ENCODE data around the gene ENPP3. TPM values are rescaled to one million over a fixed set of nuclear protein-coding genes. Genes with fewer than 3 reads are reported as not detected.

ENPP3 gene
- total and polyA plus RNA-seq, 2 experiments from 2014 or later, result not detected

- Histone ChIP-seq H3K4me2 (no peak overlapping the region), H3F3A (replicated peaks; ENCODE audit: low read depth) (no peaks in the 10 kb centered on the region), H2AFZ (no peak overlapping the region), H3K36me3 (ENCODE audit: insufficient read depth) (no peaks in the 10 kb centered on the region), H3K4me3 (no peak overlapping the region), H3K4me1 (ENCODE audit: insufficient read depth) (peaks cover 8% of the 10 kb centered on the region; the same call in 1 of the 2 replicates), H3K9me2 (ENCODE audit: insufficient read depth) (0 out of 2 replicates have a peak, but pooled peaks cover 3% of the 10 kb centered on the region), H4K20me1 (replicated peaks; ENCODE audit: insufficient read depth) (no peaks in the 10 kb centered on the region), H3K27me3 (ENCODE audit: insufficient read depth) (no peaks in the 10 kb centered on the region), H3K79me2 (replicated peaks; ENCODE audit: insufficient read depth) (no peaks in the 10 kb centered on the region), H3K27ac (ENCODE audit: low read depth) (no peak overlapping the region)
- no peak for DNase-seq (ENCODE audit: low spot score)
- H3K4me3 Mint-ChIP-seq, result no peak overlapping the region
- peaks cover 2% of the 10 kb centered on the region for H3K4me1 Mint-ChIP-seq
- no peaks in the 10 kb centered on the region for H3K27me3 Mint-ChIP-seq (ENCODE audit: insufficient read depth, low read depth, poor library complexity)
- no peak for ATAC-seq
- TF ChIP-seq ZNF331 (CRISPR knock-in tag; IDR thresholded peaks at IDR 0.05; ENCODE audit: low read depth) (no peak), JUNB (IDR thresholded peaks at IDR 0.05; ENCODE audit: unreplicated experiment) (no peak), CREB1 (CRISPR knock-in tag; IDR thresholded peaks at IDR 0.05; ENCODE audit: low read depth) (no peak)
- H3K36me3 Mint-ChIP-seq (ENCODE audit: low read depth), result no peaks in the 10 kb centered on the region
- H3K9me3 Mint-ChIP-seq, result no peaks in the 10 kb centered on the region
- no peak overlapping the region for H3K27ac Mint-ChIP-seq
These were observed 102.0 kb downstream of the ENPP3 start for GRCh38 chr6:131739136-131739535.

DNA sequence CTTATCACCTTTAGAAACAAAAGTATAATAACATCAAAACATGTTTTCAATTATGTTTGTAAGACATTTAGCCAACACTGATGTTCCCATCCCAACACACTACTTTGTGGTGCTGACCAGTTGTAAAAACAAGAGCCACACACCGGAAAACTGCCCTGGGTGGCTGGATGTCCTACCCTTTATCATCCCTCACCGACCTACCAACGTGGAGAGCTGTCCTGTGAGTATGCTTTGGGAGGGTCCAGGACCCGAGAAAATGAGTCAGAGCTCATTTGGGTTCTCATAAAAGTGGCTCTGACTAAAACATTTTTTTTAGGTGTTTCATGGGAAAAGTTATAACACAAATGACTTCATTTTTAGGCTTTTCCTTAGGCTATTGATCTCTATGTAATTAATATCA, 103.1 kb downstream of the ENPP3 start:
- Mint-ChIP-seq H3K4me1 (peaks cover 11% of the 10 kb centered on the region), H3K36me3 (ENCODE audit: low read depth) (no peaks in the 10 kb centered on the region), H3K27me3 (ENCODE audit: insufficient read depth, low read depth, poor library complexity) (no peaks in the 10 kb centered on the region), H3K4me3 (no peak overlapping the region), H3K9me3 (no peaks in the 10 kb centered on the region), H3K27ac (no peak overlapping the region)
- no peak overlapping the region for H3K4me3 ChIP-seq
- 0 out of 2 replicates have a peak, but pooled peaks cover 3% of the 10 kb centered on the region for H3K9me2 ChIP-seq (ENCODE audit: insufficient read depth)
- ATAC-seq, result no peak
- peaks cover 10% of the 10 kb centered on the region; the same call in 1 of the 2 replicates for H3K4me1 ChIP-seq (ENCODE audit: insufficient read depth)
- DNase-seq (ENCODE audit: low spot score), result no peak
- H3K36me3 ChIP-seq (ENCODE audit: insufficient read depth), result no peaks in the 10 kb centered on the region
- TF ChIP-seq ZNF331 (CRISPR knock-in tag; IDR thresholded peaks at IDR 0.05; ENCODE audit: low read depth), result no peak
- no peak overlapping the region for H3K4me2 ChIP-seq
- no peaks in the 10 kb centered on the region for H3F3A ChIP-seq (replicated peaks; ENCODE audit: low read depth)
- no peaks in the 10 kb centered on the region for H3K79me2 ChIP-seq (replicated peaks; ENCODE audit: insufficient read depth)
- no peaks in the 10 kb centered on the region for H3K27me3 ChIP-seq (ENCODE audit: insufficient read depth)
- no peaks in the 10 kb centered on the region for H4K20me1 ChIP-seq (replicated peaks; ENCODE audit: insufficient read depth)
- H2AFZ ChIP-seq, result no peak overlapping the region
- H3K27ac ChIP-seq (ENCODE audit: low read depth), result no peak overlapping the region

DNA sequence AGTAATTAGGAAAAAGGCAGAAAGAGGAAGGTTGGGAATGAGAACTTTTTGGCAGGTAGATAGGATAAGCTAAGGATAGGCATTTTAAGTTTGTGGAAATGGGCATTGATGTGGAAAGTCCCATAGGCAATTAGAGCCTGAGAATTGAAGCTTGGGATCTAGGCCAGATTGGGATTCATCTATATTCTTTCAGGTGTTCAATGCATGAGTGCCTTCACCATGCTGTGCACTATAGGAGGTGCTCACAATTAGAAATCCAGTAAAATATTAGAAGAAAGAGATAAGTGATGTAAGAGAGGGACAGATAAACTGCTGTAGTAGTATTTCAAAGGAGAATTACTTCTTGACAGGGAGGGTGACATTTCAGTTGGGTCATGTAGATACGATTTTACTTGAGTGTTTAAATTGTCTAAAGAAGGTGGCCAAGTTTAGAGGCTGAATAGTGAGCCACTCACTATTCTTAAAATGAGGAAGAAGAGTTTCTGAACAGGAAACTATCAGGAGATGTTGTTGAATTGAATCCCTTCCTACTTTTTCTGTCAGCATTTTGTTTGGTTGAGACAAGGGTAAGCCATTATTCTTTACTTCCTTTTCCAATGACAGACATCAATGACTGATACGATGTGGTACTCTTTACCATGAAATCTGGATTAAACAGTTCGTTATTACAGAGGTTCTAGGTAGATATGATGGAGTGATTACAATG, 104.7 kb downstream of the ENPP3 start:
- H4K20me1 ChIP-seq (replicated peaks; ENCODE audit: insufficient read depth), result no peaks in the 10 kb centered on the region
- H3K4me2 ChIP-seq, result no peak overlapping the region
- no peaks in the 10 kb centered on the region for H3K79me2 ChIP-seq (replicated peaks; ENCODE audit: insufficient read depth)
- no peaks in the 10 kb centered on the region for H3K9me2 ChIP-seq (ENCODE audit: insufficient read depth)
- H3K27ac ChIP-seq (ENCODE audit: low read depth), result no peak overlapping the region
- Mint-ChIP-seq H3K27me3 (ENCODE audit: insufficient read depth, low read depth, poor library complexity) (no peaks in the 10 kb centered on the region), H3K4me1 (peaks cover 13% of the 10 kb centered on the region), H3K9me3 (no peaks in the 10 kb centered on the region), H3K36me3 (ENCODE audit: low read depth) (no peaks in the 10 kb centered on the region), H3K4me3 (no peak overlapping the region), H3K27ac (no peak overlapping the region)
- no peak overlapping the region for H2AFZ ChIP-seq
- ATAC-seq, result no peak
- H3K36me3 ChIP-seq (ENCODE audit: insufficient read depth), result no peaks in the 10 kb centered on the region
- no peaks in the 10 kb centered on the region for H3K27me3 ChIP-seq (ENCODE audit: insufficient read depth)
- peaks cover 10% of the 10 kb centered on the region; the same call in 1 of the 2 replicates for H3K4me1 ChIP-seq (ENCODE audit: insufficient read depth)
- no peak for DNase-seq (ENCODE audit: low spot score)
- H3F3A ChIP-seq (replicated peaks; ENCODE audit: low read depth), result no peaks in the 10 kb centered on the region
- H3K4me3 ChIP-seq, result no peak overlapping the region
- TF ChIP-seq NANOG (IDR thresholded peaks at IDR 0.05; ENCODE audit: borderline replicate concordance) (no peak), ZNF331 (CRISPR knock-in tag; IDR thresholded peaks at IDR 0.05; ENCODE audit: low read depth) (no peak), ETS1 (IDR thresholded peaks at IDR 0.05) (no peak), EZH2 (IDR thresholded peaks at IDR 0.05; ENCODE audit: low read depth, unreplicated experiment) (no peak), STAT1 (IDR thresholded peaks at IDR 0.05; ENCODE audit: unreplicated experiment) (no peak), CREB1 (CRISPR knock-in tag; IDR thresholded peaks at IDR 0.05; ENCODE audit: low read depth) (no peak), ZNF114 (CRISPR knock-in tag; IDR thresholded peaks at IDR 0.05) (no peak), EZH2phosphoT487 (IDR thresholded peaks at IDR 0.05; ENCODE audit: unreplicated experiment) (no peak)
- TF ChIP-seq, protein P1, sequence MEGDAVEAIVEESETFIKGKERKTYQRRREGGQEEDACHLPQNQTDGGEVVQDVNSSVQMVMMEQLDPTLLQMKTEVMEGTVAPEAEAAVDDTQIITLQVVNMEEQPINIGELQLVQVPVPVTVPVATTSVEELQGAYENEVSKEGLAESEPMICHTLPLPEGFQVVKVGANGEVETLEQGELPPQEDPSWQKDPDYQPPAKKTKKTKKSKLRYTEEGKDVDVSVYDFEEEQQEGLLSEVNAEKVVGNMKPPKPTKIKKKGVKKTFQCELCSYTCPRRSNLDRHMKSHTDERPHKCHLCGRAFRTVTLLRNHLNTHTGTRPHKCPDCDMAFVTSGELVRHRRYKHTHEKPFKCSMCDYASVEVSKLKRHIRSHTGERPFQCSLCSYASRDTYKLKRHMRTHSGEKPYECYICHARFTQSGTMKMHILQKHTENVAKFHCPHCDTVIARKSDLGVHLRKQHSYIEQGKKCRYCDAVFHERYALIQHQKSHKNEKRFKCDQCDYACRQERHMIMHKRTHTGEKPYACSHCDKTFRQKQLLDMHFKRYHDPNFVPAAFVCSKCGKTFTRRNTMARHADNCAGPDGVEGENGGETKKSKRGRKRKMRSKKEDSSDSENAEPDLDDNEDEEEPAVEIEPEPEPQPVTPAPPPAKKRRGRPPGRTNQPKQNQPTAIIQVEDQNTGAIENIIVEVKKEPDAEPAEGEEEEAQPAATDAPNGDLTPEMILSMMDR (conservative IDR thresholded peaks at IDR 0.05; ENCODE audit: low read depth in 2 of 2), result no peak
- TF ChIP-seq, protein P2, sequence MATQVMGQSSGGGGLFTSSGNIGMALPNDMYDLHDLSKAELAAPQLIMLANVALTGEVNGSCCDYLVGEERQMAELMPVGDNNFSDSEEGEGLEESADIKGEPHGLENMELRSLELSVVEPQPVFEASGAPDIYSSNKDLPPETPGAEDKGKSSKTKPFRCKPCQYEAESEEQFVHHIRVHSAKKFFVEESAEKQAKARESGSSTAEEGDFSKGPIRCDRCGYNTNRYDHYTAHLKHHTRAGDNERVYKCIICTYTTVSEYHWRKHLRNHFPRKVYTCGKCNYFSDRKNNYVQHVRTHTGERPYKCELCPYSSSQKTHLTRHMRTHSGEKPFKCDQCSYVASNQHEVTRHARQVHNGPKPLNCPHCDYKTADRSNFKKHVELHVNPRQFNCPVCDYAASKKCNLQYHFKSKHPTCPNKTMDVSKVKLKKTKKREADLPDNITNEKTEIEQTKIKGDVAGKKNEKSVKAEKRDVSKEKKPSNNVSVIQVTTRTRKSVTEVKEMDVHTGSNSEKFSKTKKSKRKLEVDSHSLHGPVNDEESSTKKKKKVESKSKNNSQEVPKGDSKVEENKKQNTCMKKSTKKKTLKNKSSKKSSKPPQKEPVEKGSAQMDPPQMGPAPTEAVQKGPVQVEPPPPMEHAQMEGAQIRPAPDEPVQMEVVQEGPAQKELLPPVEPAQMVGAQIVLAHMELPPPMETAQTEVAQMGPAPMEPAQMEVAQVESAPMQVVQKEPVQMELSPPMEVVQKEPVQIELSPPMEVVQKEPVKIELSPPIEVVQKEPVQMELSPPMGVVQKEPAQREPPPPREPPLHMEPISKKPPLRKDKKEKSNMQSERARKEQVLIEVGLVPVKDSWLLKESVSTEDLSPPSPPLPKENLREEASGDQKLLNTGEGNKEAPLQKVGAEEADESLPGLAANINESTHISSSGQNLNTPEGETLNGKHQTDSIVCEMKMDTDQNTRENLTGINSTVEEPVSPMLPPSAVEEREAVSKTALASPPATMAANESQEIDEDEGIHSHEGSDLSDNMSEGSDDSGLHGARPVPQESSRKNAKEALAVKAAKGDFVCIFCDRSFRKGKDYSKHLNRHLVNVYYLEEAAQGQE (IDR thresholded peaks at IDR 0.05; ENCODE audit: unreplicated experiment), result no peak
